ENCODE results near the gene PSG11.
"Not testable (repeated sequence)": the region's sequence is repeated elsewhere in the genome, so short reads cannot be mapped to it uniquely, and the experiment has no call there.

DNA sequence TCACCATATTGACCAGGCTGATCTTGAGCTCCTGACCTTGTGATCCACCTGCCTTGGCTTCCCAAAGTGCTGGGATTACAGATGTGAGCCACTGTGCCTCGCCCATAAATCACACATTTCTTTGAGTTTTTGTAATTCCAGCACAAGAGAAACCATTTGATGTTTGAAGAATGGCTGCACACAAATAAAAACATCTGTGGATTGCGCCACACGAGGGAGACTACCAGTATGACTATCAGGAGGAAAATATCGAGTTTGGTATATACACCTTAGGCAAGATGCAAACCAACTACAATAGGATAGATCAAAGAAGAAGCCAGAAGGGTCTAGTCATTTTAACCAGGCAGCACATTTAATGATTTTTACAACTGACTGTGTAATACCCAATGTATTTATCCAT, 20.4 kb downstream of the PSG11 start:
- TF ChIP-seq EP300 (IDR thresholded peaks at IDR 0.05; ENCODE audit: borderline replicate concordance in 1 of 2, low read depth in 1 of 2, low read length in 1 of 2); MXI1 (IDR thresholded peaks at IDR 0.05; ENCODE audit: low read depth, low read length); SIN3A (IDR thresholded peaks at IDR 0.05; ENCODE audit: borderline replicate concordance, low read depth, low read length); JUND (IDR thresholded peaks at IDR 0.05); POLR2AphosphoS5 (IDR thresholded peaks at IDR 0.05; ENCODE audit: low read depth, low read length): not testable (repeated sequence)
- TF ChIP-seq, protein P1, sequence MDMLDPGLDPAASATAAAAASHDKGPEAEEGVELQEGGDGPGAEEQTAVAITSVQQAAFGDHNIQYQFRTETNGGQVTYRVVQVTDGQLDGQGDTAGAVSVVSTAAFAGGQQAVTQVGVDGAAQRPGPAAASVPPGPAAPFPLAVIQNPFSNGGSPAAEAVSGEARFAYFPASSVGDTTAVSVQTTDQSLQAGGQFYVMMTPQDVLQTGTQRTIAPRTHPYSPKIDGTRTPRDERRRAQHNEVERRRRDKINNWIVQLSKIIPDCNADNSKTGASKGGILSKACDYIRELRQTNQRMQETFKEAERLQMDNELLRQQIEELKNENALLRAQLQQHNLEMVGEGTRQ (IDR thresholded peaks at IDR 0.05; ENCODE audit: borderline replicate concordance, low read depth, low read length) = not testable (repeated sequence)
- TF ChIP-seq, protein P2, sequence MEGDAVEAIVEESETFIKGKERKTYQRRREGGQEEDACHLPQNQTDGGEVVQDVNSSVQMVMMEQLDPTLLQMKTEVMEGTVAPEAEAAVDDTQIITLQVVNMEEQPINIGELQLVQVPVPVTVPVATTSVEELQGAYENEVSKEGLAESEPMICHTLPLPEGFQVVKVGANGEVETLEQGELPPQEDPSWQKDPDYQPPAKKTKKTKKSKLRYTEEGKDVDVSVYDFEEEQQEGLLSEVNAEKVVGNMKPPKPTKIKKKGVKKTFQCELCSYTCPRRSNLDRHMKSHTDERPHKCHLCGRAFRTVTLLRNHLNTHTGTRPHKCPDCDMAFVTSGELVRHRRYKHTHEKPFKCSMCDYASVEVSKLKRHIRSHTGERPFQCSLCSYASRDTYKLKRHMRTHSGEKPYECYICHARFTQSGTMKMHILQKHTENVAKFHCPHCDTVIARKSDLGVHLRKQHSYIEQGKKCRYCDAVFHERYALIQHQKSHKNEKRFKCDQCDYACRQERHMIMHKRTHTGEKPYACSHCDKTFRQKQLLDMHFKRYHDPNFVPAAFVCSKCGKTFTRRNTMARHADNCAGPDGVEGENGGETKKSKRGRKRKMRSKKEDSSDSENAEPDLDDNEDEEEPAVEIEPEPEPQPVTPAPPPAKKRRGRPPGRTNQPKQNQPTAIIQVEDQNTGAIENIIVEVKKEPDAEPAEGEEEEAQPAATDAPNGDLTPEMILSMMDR (IDR thresholded peaks at IDR 0.05) = not testable (repeated sequence)
- TF ChIP-seq, protein P3, sequence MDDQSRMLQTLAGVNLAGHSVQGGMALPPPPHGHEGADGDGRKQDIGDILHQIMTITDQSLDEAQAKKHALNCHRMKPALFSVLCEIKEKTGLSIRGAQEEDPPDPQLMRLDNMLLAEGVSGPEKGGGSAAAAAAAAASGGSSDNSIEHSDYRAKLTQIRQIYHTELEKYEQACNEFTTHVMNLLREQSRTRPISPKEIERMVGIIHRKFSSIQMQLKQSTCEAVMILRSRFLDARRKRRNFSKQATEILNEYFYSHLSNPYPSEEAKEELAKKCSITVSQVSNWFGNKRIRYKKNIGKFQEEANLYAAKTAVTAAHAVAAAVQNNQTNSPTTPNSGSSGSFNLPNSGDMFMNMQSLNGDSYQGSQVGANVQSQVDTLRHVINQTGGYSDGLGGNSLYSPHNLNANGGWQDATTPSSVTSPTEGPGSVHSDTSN (IDR thresholded peaks at IDR 0.05) = not testable (repeated sequence)
